HepG2 (cell line): ENCODE results near the gene BRIP1. TPM values are rescaled to one million over a fixed set of nuclear protein-coding genes. Genes with fewer than 3 reads are reported as not detected.

Experiments
- ATAC-seq: fragments of 200-7000 bp; cut with Tn5 transposase; 3 replicates; pipeline ENCODE4 v1.9.1; 2020; ENCODE audit warnings: mild to moderate bottlenecking, moderate library complexity
- BruUV-seq: library from RNA; stranded (reverse); fragments of 400-500 nt; replicated peaks from 2 replicates; lab custom pipeline; 2021; lab: Mats Ljungman, UMichigan
- CTCF ChIA-PET: fragments of 300-600 bp; formaldehyde crosslinking; extraction: SDS; loops from one replicate; lab custom pipeline; 2021; ENCODE audit warnings: low total read pairs, inconsistent platforms, low intra/inter-chr PET ratio; lab: Yijun Ruan, JAX
- POLR2A ChIA-PET: fragments of 350-600 bp; sonication (Branson Sonifier 250); formaldehyde crosslinking; loops from one replicate; lab custom pipeline; 2020; ENCODE audit warnings: antibody characterized with exemption, inconsistent platforms; lab: Yijun Ruan, JAX
- DNase-seq: peaks from one replicate; pipeline ENCODE4 v3.0.0-alpha.2; 2015; ENCODE audit warnings: low spot score
- FAIRE-seq: peaks from 3 replicates; lab custom pipeline; 2011; peaks lifted over from hg19 to GRCh38; lab: Jason Lieb, UNC
- H2AFZ ChIP-seq: one replicate; pipeline ENCODE4 v1.6.1; 2011; ENCODE audit warnings: low read length, inconsistent platforms
- H3K27ac ChIP-seq: fragments of 300-600 bp; 3 replicates; pipeline ENCODE4 v1.8.0; 2011; ENCODE audit warnings: mixed run types, mild to moderate bottlenecking, mixed read lengths, low read length, inconsistent platforms; ENCODE audit not compliant: insufficient read depth; ENCODE audit errors: extremely low read length
- H3K27me3 ChIP-seq, 2 experiments: fragments of 200-600 bp in 1 of 2; 2 replicates in 1 of 2; 3 replicates in 1 of 2; pipeline versions ENCODE4 v1.6.0 to v1.8.0; 2011; ENCODE audit warnings: low read length in 2 of 2, mild to moderate bottlenecking in 2 of 2, moderate library complexity in 2 of 2, inconsistent platforms in 1 of 2; ENCODE audit not compliant: insufficient read depth in 2 of 2, control insufficient read depth in 1 of 2
- H3K36me3 ChIP-seq, 2 experiments: fragments of 200-600 bp in 1 of 2; replicated peaks in 1 of 2; 2 replicates in 1 of 2; 3 replicates in 1 of 2; pipeline versions ENCODE4 v1.5.1 to v1.8.0; 2011; ENCODE audit warnings: low read length in 2 of 2, inconsistent platforms in 1 of 2; ENCODE audit not compliant: insufficient read depth in 2 of 2, control insufficient read depth in 1 of 2
- H3K4me1 ChIP-seq: 2 replicates; pipeline ENCODE4 v1.5.1; 2012; ENCODE audit warnings: low read length, inconsistent platforms; ENCODE audit not compliant: insufficient read depth
- H3K4me2 ChIP-seq: 2 replicates; pipeline ENCODE4 v1.6.0; 2011; ENCODE audit warnings: low read depth, low read length, inconsistent platforms
- H3K4me3 ChIP-seq, 3 experiments: fragments of 200-600 bp in 1 of 3; sonication (generic), shearing (Covaris generic) in 1 of 3; replicated peaks in 1 of 3; 2 replicates each; pipeline ENCODE4 v1.5.1; 2011 to 2016; ENCODE audit warnings: low read length in 3 of 3, inconsistent platforms in 2 of 3, low read depth in 2 of 3, mild to moderate bottlenecking in 2 of 3, control low read depth in 1 of 3, mixed read lengths in 1 of 3; ENCODE audit not compliant: insufficient read depth in 1 of 3
- H3K79me2 ChIP-seq: one replicate; pipeline ENCODE4 v1.6.1; 2011; ENCODE audit warnings: low read length, inconsistent platforms; ENCODE audit not compliant: insufficient read depth
- H3K9ac ChIP-seq: 2 replicates; pipeline ENCODE4 v1.6.0; 2011; ENCODE audit warnings: mild to moderate bottlenecking, low read depth, low read length, inconsistent platforms; ENCODE audit not compliant: insufficient read depth
- H3K9me3 ChIP-seq: 2 replicates; pipeline ENCODE4 v1.5.1; 2012; ENCODE audit warnings: mild to moderate bottlenecking, low read length
- H4K20me1 ChIP-seq: 2 replicates; pipeline ENCODE4 v1.6.0; 2011; ENCODE audit warnings: inconsistent platforms, mild to moderate bottlenecking, low read length, moderate library complexity; ENCODE audit not compliant: insufficient read depth
- CENPT ChIP-seq: sonication (generic); formaldehyde crosslinking; IDR thresholded peaks from 2 replicates; pipeline ENCODE4 v1.8.0; 2022; ENCODE audit warnings: low read depth, mild to moderate bottlenecking, moderate library complexity, missing genetic modification reagents
- FOXK1 ChIP-seq: sonication (generic); formaldehyde crosslinking; IDR thresholded peaks from 2 replicates; pipeline ENCODE4 v1.4.0; 2020; ENCODE audit warnings: low read depth, missing genetic modification reagents, borderline replicate concordance
- FOXP4 ChIP-seq: sonication (generic); formaldehyde crosslinking; IDR thresholded peaks from 2 replicates; pipeline ENCODE4 v1.4.0; 2020; ENCODE audit warnings: missing genetic modification reagents
- PHF5A ChIP-seq: IDR thresholded peaks from one replicate; pipeline ENCODE4 v1.6.1; 2018; ENCODE audit warnings: low read depth, missing genetic modification reagents; ENCODE audit not compliant: unreplicated experiment
- PHF8 ChIP-seq: sonication (generic); formaldehyde crosslinking; IDR thresholded peaks from 2 replicates; pipeline ENCODE4 v1.5.0; 2020; ENCODE audit warnings: missing genetic modification reagents
- SATB2 ChIP-seq: sonication (generic); formaldehyde crosslinking; IDR thresholded peaks from 2 replicates; pipeline ENCODE4 v1.5.0; 2020; ENCODE audit warnings: missing genetic modification reagents
- ZMYM3 ChIP-seq: sonication (generic); formaldehyde crosslinking; IDR thresholded peaks from 2 replicates; pipeline ENCODE4 v1.5.1; 2020; ENCODE audit warnings: mild to moderate bottlenecking, missing genetic modification reagents
- ZNF224 ChIP-seq: sonication (generic); formaldehyde crosslinking; IDR thresholded peaks from 2 replicates; pipeline ENCODE4 v1.5.0; 2020; ENCODE audit warnings: mild to moderate bottlenecking, missing genetic modification reagents
- ZNF407 ChIP-seq: sonication (generic); formaldehyde crosslinking; IDR thresholded peaks from one replicate; pipeline ENCODE4 v1.5.1; 2020; ENCODE audit warnings: mild to moderate bottlenecking, missing genetic modification reagents; ENCODE audit errors: not compliant biosample characterization
- ZNF546 ChIP-seq: sonication (generic); formaldehyde crosslinking; conservative IDR thresholded peaks from 2 replicates; pipeline ENCODE4 v1.8.1; 2023; ENCODE audit warnings: mild to moderate bottlenecking, missing genetic modification reagents
- ZNF577 ChIP-seq: sonication (generic); formaldehyde crosslinking; IDR thresholded peaks from 2 replicates; pipeline ENCODE4 v1.4.0; 2020; ENCODE audit warnings: mild to moderate bottlenecking, low read depth, missing genetic modification reagents, borderline replicate concordance
- WGBS: methylation state at CpG from one replicate; pipeline ENCODE4 v1.1.6; 2017; ENCODE audit warnings: low lambda C conversion rate; 5-methylcytosine and 5-hydroxymethylcytosine counted together
- in situ Hi-C: cut with HindIII; loops from 2 replicates; pipeline ENCODE4 v1.10.0; 2017; ENCODE audit warnings: low pct_unique_long_range_greater_than_20kb; ENCODE audit not compliant: extremely low pct_ligation_motif_present
- intact Hi-C: fragments of 100-400 bp; cut with micrococcal nuclease; formaldehyde crosslinking; loops from one replicate; pipeline ENCODE4 v1.10.0; 2022; ENCODE audit not compliant: unreplicated experiment
- polyA plus RNA-seq, 8 experiments: library from polyadenylated mRNA; depleted of rRNA in 3 of 8; stranded (reverse) in 7 of 8; unstranded in 1 of 8; fragments of >200 nt; fragmentation: Illumina TruSeq in 4 of 8; extraction: Trizol in 4 of 8; gene quantifications; 2 replicates each; pipeline versions ENCODE4 v1.2.1 to v1.2.3, GENCODE V29; 2011 to 2016; ENCODE audit warnings: low read depth in 4 of 8, missing spikeins in 1 of 8, mixed read lengths in 1 of 8; ENCODE audit not compliant: insufficient read depth in 1 of 8
- total RNA-seq, 5 experiments: library from RNA; depleted of rRNA; stranded (reverse); fragments of >200 nt; fragmentation: Illumina TruSeq; extraction: Trizol; gene quantifications; 2 replicates each; pipeline ENCODE4 v1.2.3, GENCODE V29; 2016; ENCODE audit warnings: low read depth in 1 of 5

BRIP1 gene
- total and polyA plus RNA-seq, 2 of the 13 experiments (the other 11 are each of a cell fraction or from before 2014, with no cell fraction given), result 3.8 to 27.7 TPM

- Histone ChIP-seq H4K20me1 (no peaks in the 10 kb centered on the region), H3K9ac (no peak overlapping the region), H3K4me1 (no peaks in the 10 kb centered on the region), H3K79me2 (no peaks in the 10 kb centered on the region), H2AFZ (no peak overlapping the region), H3K27ac (no peak overlapping the region), H3K4me3 (no peak overlapping the region), H3K36me3 (peaks cover 3 to 20% of the 10 kb centered on the region in 2 experiments; a peak in 4 of 5 replicates), H3K9me3 (no peaks in the 10 kb centered on the region), H3K4me2 (no peak overlapping the region), H3K27me3 (no peaks in the 10 kb centered on the region)
- in situ Hi-C loops (no loop called here), intact Hi-C loops (no loop called here)
- DNase-seq, result no peak
- no peak for ATAC-seq
- no peak for TF ChIP-seq PHF8
- no peak for TF ChIP-seq SATB2 (CRISPR knock-in tag)
- no peak for TF ChIP-seq ZNF224 (CRISPR knock-in tag)
- TF ChIP-seq PHF5A (CRISPR knock-in tag), result no peak
- TF ChIP-seq ZMYM3 (CRISPR knock-in tag), result no peak
- no peak for TF ChIP-seq CENPT (CRISPR knock-in tag)
- no peak for TF ChIP-seq ZNF407 (CRISPR knock-in tag)
- no peak for TF ChIP-seq ZNF577 (CRISPR knock-in tag)
- TF ChIP-seq ZNF546, result no peak
- no peak for TF ChIP-seq FOXP4
- no peak for TF ChIP-seq FOXK1 (CRISPR knock-in tag)
- no peak for FAIRE-seq
- ChIA-PET POLR2A (no interaction called here), CTCF (no interaction called here)
- BruUV-seq, result no TSS peak
- WGBS, result 95% methylated on average over 4 of the region's 4 CpGs
Measured at GRCh38 chr17:61737820-61738219, 125.5 kb downstream of the BRIP1 start.
